GM21825 (cell line): ENCODE measurements around the gene ODAD3.
"Not testable (repeated sequence)": the region's sequence is repeated elsewhere in the genome, so short reads cannot be mapped to it uniquely, and the experiment has no call there.

Source experiments
- ATAC-seq: cut with Tn5 transposase; IDR thresholded peaks from one replicate; pipeline ENCODE4 v1.9.1; 2021; ENCODE audit warnings: mild to moderate bottlenecking, moderate library complexity; ENCODE audit not compliant: unreplicated experiment

The ODAD3 gene

DNA sequence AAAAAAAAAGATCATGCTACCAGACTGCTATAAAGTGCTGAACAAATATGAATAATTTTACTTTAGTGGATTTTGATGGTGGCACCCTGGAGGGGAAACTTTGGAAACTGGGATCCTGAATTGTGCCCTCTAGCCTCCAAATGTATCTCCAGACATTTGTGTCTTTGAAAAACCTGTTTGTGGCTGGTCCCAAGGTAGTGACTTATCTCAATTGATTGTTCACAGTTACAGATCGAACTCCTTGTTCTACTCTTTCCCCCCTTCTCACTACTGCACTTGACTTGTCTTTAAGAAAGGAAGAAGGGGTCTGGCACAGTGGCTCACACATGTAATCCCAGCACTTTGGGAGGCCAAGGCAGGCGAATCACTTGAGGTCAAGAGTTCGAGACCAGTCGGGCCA lies 26.3 kb downstream of the ODAD3 start:
- ATAC-seq, result no peak

DNA sequence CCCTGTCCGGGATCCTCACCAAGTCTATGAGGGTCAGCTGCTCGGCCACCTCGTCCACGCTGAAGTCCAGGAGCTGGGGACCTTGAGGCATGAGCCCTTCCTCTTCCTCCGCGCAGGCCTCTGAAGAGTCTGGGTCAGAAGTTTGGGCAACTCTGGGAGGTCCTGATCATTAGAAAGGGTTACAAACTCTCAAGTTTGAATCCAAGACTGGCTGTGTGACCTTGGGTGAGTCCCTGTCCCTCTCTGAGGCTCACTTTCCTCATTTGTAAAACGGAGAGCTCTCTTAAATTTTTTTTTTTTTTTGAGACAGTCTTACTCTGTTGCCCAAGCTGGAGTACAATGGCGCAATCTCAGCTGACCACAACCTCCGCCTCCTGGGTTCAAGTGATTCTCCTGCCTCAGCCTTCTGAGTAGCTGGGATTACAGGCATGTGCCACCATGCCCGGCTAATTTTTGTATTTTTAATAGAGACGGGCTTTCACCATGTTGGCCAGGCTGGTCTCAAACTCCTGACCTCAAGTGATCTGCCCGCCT lies 28.2 kb downstream of the ODAD3 start:
- ATAC-seq, result not testable (repeated sequence)

DNA sequence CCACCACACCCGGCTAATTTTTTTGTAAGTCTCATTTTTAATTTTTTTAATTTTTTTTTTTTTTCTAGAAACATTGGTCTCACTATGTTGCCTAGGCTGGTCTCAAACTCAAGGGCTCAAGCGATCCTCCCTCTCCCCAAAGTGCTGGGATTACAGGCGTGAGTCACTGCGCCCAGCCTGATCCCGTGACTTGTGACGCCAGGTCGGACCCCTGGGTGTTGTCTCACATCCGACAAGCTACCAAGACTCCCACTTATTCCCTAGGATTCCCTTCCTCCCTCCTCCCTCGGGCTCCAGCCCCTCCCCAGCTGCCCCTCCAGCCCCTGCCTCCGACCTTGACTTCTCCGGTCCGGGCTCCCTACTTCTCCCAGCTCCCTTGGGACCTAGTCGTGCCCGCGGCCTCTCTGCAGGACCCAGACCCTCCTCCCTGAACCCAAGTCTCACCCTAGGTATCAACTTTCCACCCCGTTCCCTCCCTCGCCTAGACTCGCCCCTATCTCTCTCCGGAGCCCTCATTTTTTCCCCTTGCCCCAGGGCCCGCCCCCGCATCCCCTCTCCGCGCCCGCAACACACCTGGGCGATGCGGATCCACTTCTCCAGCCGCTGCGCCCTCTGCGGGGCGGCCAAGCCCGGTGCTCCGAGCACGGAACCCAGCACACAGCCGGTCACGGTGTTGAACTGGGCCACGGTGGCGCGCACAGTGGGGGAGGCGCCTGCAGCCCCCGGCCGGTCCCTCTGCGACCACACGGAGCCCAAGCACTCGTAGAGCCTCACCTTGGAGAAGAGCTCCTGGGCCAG lies 28.9 kb downstream of the ODAD3 start:
- no peak for ATAC-seq

DNA sequence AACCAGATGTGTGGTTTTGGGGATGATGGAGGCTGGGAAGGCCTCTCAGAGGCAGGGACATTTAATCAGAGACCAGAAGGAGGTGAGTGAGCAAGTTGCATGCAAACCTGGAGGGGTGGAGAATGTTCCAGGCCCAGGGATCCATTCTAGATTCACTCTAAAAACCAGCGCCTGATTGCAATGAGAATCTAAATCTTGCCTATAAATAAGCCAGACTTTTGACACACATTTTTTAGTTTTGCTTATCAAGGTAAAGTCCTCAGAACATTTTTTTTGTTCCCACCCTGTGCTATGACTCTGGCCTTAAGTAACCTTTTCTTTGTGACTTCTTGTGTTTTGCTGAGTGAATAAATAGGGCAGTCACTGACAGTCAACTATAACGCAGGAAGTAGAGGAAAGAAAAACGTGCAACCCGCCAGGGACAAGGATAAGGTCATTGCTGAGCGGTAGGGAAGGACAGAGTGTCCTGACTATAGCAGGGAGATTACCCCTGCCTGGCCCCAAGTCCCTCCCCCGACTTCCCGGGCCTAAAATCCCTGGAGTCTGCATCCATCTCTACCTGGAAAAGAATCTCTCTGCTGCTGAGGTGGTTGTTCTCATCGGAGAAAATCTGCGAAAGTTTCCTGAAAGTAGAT lies 30.2 kb downstream of the ODAD3 start:
- ATAC-seq, result no peak

DNA sequence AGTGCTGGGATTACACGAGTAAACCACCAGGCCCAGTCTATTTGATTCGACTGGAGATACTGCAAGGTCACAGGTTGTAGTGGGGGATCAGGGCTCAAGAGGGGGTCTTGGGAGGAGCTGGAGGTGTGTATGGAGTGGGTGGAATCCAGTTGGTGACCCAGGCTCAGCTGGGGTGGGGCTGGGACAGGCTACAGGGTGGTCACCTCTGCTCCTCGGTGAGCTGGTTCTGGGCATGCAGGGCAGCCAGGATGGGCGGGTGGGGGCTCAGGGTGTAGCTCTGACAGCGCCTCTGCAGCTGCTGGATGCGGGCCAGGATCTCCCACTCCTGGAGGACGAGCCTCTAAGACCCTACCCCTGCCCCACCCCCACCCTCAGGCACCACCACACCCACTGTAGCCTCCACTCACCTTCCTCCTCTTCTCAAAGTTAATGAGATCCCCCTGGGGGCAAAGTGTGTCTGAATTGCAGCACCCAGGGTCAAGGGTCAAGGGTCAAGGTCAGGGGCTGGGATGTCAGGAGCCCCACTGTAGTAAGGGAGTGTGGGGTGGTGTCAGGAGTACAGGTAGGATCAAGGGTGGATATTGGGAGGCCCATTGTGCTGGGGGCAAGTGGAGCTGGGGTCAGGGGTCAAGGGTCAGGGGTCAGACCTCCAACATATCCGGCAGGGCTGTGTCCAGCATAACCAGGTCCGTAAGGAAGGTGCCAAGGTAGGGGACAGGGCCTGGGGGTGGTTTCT lies 32.9 kb downstream of the ODAD3 start:
- ATAC-seq, result no peak

DNA sequence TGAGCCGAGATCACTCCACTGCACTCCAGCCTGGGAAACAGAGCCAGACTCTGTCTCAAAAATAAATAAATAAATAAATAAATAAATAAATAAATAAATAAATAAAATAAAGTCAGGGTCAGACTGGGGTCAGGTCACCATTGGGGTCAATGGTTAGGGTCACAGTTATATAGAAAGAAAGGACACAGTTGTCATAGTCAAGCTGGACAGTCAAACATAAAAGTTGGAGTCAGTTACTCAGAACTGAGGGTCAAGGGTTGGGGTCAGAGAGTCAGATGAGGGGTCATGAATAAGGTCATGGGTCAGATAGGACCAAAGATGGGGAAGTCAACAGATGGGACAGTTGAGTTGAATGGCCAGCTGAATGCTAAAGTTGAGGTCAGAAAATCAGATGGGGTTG lies 34.1 kb downstream of the ODAD3 start:
- ATAC-seq, result no peak

DNA sequence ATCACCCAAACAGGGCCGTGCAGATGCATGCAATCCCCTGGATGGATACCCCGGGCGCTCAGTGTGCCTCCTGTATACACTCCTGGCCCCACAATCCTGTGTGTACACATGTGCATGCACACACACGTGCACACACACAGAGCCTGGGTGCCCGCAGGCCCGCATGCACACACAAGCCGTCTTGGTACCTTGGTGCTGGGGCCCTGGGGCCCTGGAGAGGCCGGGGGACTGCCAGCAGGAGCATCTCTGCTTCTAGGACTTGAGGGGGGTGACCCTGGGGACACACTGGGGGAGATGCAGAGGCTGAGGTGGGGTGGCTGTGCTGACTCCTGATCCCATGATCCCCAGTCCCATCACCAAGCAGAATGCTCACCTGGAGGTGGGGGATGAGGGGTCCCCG lies 35.3 kb downstream of the ODAD3 start:
- ATAC-seq, result no peak

DNA sequence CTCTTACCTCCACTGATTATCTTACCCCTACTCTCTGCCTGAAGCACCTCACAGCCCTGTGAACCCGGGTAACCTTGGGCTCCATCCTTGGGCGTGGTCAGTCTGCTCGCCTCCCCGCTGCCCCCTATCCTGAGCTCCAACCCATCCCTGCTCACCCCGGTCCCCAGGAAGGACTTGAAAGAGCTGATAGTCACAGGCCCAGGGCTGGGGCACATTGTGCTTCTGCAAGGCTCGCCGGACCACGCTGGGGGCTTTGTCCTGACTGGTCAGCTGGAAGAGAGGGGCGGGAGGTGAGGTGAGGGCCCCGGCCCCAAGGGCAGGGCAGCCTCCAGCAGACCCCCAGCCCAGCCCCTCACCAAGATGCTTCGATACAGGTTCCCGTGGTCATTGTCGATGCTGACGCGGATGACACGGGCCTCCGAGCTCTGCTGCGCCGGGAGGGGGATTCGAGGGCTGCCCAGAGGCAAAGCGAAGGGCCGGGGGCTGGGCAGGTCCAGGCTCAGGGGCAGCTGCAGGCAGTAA lies 37.8 kb downstream of the ODAD3 start:
- ATAC-seq, result no peak

DNA sequence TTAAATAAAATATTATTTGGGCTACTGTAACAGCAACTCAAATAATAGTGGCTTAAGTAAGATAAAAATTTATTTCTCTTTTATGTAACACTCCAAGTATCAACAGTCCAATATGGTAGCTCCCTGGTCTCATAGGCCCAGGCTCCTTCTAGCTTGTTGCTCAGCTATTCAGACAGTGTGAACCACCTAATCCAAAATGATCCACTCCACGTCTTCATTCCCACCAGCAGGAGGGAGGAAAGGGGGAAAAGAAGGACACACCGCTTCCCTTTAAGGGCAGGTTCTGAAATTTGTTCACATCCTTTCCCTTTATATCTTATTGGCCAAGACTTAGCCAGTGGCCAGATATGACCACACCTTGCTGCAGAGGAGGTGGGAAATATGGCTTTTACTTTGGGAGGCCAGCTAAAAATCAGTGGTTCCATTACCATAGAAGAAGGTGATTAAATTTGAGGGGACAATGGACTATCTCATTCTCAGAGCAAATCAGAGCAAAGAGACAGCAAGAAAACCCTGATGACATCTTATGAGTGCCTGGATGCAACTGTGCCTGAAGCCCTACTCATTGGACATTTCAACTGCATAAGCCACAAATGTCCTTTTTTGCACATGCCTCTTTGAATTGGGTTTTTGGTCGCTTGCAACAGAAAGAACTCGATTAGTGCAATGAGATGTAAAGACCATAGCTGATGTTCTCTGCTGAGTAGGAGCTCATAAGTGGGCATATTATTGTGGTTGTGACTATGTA lies 43.8 kb downstream of the ODAD3 start:
- no peak for ATAC-seq

DNA sequence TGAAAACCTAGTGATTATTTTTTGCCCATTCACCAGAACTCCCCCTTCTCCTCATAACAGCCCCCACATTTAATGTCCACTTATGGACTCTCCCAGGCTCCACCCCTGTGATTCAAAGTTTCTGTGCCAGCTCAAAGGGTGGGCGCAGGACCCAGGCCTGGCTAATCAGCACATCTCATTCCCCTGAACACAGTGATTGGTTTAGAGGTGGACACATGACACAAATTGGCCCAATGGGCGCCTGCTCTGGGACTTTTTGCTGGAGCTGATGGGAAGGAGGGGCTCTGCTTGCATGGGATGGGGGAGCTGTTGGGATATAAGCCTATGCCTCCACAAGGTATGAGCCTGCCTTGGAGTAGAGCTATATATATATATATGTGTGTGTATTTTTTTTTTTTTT lies 44.6 kb downstream of the ODAD3 start:
- ATAC-seq, result no peak

DNA sequence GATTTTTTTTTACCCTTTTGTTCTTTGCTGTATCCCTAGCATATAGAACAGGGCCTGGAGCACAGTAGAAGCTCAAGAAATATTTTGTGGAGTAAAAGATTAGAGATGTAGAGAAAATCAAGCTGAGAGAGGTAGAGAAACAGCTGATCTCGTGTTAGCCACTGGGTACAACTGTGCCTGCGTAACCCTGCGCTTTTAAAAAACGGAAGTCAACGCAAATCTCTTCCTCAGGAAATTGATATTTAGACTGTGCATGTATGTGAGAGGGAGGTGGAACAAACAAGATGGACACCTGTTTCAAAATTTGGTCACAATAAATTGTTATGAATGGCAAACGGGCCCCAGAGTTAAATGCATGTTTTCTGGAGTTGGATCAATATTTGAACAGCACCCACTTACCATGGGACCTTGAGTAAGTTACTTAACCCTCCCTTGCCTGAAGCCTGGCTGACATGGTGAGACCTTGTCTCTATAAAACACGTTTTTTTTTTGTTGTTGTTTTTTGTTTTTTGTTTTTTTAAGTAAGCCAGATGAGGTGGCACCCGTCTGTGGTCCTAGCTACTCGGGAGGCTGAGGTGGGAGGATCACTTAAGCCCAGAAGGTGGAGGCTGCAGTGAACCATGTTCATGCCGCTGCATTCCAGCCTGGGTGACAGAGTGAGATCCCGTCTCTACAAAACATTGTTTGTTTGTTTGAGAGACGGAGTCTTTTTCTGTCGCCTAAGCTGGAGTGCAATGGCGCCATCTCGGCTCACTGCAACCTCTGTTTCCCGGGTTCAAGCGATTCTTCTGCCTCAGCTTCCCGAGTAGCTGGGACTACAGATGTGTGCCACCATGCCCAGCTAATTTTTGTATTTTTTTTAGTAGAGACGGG lies 47.5 kb downstream of the ODAD3 start:
- ATAC-seq, result no peak

DNA sequence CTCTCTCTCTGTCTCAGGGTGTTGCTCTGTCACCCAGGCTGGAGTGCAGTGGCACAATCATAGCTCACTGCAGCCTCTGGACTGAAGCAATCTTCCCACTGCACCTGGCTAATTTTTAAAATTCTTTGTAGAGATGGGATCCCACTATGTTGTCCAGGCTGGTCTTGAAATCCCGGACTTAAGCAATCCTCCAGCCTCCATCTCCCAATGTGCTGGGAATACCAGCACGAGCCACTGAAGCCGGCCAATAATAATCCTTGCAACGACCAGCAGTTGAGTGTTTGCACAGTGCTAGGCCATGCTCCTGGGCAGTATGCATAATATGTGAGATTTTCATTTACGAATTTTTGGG lies 50.2 kb downstream of the ODAD3 start:
- ATAC-seq, result no peak

DNA sequence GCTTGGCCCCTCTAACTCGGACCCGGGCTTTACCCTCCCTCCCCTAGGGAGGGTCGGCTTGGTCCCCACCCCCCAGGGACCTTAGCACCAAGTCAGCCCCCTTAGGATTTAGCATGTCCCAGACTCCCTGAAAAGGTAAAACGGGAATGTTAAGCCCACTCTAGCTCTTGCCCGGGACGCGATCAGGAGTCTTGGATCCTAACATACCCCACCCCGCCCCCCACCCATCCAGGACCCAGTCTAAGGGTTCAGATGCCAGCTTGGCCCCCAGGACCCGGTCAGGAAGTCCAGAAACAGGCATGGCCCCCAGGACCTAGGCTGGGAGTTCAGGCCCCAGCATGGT lies 51.2 kb downstream of the ODAD3 start:
- no peak for ATAC-seq

DNA sequence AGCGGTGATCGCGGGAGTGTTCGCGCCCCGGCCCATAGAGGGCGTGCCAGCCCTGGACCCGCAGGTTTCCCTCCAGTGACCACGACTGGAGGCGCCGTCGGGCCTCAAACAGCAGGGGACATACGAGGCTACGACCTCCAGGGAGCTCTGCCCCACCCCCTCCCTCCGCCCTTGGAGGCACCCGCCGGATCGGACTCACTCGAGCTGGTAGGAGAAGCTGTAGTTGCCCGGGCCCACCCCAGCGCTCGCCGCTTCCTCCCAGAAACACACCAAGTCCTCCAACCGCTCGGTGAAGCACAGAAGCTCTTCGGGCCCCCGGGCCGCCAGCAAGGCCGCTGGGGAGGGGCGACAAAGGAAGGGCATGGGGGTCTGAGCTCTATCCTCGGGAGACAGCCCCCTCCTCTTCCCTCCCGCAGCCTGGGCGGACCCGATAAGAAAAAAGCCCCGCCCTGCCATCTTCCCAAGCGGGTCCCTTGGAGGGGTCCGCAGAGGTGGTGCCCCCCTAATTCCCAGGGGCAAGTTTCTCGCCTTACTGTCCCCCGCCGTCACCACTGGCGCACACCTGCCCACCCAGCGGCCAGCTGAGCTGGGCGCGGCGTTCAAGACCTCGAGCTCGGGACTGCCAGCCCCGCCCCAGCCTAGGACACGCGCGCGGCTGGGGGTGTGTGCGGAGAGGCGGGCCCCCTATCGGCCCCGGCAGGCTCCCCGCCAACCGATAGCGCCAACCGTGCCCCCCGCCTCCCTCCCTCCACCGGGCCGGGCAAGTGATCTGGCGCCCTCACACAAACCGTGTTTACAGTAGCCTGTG lies 51.8 kb downstream of the ODAD3 start:
- no peak for ATAC-seq

DNA sequence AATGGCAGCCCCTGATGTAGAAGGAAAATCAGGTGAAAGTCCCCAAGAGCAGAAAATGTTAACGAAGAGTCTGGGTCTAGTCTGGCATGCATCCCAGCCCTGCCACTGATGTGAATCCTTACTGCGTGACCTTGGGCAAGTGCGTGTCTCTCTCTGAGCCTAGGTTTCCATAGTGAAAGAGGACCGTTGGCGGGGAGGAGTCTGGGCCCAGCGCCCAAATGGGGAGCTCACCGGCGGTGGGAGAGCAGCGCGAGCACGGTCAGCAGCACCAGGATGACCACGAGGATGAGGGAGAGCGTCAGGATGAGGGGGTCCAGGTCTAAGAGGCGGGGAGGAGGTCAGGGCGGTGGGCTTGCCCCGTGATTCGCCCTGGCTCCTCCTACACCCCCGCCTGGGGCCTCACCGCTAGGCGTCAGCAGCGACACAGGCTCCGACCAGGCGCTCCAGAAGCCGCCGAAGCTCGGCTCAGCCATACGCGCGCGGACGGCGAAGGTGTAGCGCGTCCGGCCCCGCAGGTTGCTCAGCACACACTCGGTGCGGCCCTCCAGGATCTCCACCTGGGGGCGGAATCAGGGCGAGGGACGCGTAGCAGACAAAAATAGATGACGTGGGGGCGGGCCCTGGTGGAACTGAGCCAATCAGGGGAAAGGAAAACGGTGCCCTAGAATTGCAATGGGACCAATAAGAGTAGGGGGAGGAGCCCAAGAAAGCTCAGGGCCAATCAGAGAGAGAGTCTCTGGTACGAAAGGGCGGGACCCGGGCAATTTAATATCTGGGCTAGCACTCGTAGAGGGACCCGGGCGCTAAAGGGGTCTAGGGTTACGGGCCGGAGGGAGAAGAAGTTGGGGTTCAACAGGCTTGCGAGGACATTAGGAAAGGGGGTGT lies 54.0 kb downstream of the ODAD3 start:
- peak; percentile 68 for ATAC-seq

DNA sequence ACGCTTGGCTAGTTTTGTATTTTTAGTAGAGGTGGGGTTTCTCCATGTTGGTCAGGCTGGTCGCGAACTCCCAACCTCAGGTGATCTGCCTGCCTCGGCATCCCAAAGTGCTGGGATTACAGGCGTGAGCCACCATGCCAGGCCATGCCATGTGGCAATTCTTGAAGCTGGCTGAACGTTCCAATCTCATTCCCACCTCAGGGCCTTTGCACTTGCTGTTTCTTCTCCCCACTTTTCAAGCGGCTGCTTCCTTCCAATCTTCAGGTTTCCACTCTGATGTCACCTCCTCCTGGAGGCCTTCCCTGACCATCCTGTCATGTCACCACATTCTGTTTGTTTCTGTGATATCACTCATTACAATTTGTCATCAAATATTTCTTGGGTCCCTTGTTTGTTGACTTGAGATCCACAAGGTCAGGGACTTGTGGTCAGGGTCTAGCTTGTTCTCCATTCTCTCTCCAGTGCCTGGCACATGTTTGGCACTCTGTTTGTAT lies 55.0 kb downstream of the ODAD3 start:
- no peak for ATAC-seq

DNA sequence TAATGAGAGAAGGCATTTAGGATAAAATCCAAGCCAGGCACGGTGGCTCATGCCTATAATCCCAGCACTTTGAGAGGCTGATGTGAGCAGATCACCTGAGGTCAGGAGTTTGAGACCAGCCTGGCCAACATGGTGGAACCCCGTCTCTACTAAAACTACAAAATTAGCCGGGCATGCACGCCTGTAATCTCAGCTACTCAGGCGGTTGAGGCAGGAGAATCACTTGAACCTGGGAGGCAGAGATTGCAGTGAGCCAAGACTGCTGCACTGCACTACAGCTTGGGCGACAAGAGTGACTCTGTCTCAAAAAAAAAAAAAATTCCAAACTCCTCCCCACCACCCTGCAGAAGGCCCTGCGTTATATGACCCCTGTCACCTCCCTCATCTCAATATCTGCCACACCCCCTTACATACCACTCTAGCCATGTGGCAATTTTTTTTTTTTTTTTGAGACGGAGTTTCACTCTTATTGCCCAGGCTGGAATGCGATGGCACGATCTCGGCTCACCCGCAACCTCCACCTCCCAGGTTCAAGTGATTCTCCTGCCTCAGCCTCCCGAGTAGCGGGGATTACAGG lies 55.6 kb downstream of the ODAD3 start:
- ATAC-seq, result not testable (repeated sequence)
